H9 (cell line): ENCODE measurements around the gene PKN3. TPM values are rescaled to one million over a fixed set of nuclear protein-coding genes. Genes with fewer than 3 reads are reported as not detected.
"Not testable (repeated sequence)": the region's sequence is repeated elsewhere in the genome, so short reads cannot be mapped to it uniquely, and the experiment has no call there.

Experiments used
- DNase-seq: peaks from one replicate; pipeline ENCODE4 v3.0.0-alpha.2; 2017
- H2AFZ ChIP-seq: one replicate; pipeline ENCODE4 v1.6.1; 2013; ENCODE audit warnings: mild to moderate bottlenecking, low read length, control low read depth, moderate library complexity
- H2AK5ac ChIP-seq: 2 replicates; pipeline ENCODE4 v1.6.1; 2013; ENCODE audit warnings: low read length, control low read depth, mixed read lengths; ENCODE audit not compliant: insufficient read length
- H2BK120ac ChIP-seq: one replicate; pipeline ENCODE4 v1.6.1; 2013; ENCODE audit warnings: low read depth, mild to moderate bottlenecking, low read length, control low read depth, inconsistent platforms; ENCODE audit not compliant: poor library complexity, severe bottlenecking
- H2BK12ac ChIP-seq: 2 replicates; pipeline ENCODE4 v1.6.1; 2013; ENCODE audit warnings: low read length, control low read depth, mixed read lengths, low read depth; ENCODE audit not compliant: insufficient read length
- H2BK15ac ChIP-seq: 2 replicates; pipeline ENCODE4 v1.6.1; 2013; ENCODE audit warnings: low read depth, low read length, control low read depth
- H2BK20ac ChIP-seq: one replicate; pipeline ENCODE4 v1.6.1; 2013; ENCODE audit warnings: low read depth, mild to moderate bottlenecking, low read length, control low read depth, inconsistent platforms; ENCODE audit not compliant: poor library complexity, severe bottlenecking
- H2BK5ac ChIP-seq: 2 replicates; pipeline ENCODE4 v1.6.1; 2013; ENCODE audit warnings: low read length, control low read depth, mixed read lengths; ENCODE audit not compliant: insufficient read length
- H3K14ac ChIP-seq: 2 replicates; pipeline ENCODE4 v1.6.1; 2013; ENCODE audit warnings: low read length, control low read depth; ENCODE audit not compliant: insufficient read depth
- H3K18ac ChIP-seq: 2 replicates; pipeline ENCODE4 v1.6.1; 2013; ENCODE audit warnings: low read depth, mild to moderate bottlenecking, mixed read lengths, low read length, control low read depth; ENCODE audit not compliant: insufficient read length
- H3K23ac ChIP-seq: 2 replicates; pipeline ENCODE4 v1.6.1; 2013; ENCODE audit warnings: low read length, control low read depth, mixed read lengths, low read depth; ENCODE audit not compliant: insufficient read length
- H3K23me2 ChIP-seq: 2 replicates; pipeline ENCODE4 v1.6.1; 2013; ENCODE audit warnings: low read depth, mild to moderate bottlenecking, mixed read lengths, low read length, control low read depth; ENCODE audit not compliant: insufficient read length, poor library complexity, severe bottlenecking
- H3K27ac ChIP-seq: 2 replicates; pipeline ENCODE4 v1.5.1; 2013; ENCODE audit warnings: low read length, control low read depth, mixed read lengths, low read depth; ENCODE audit not compliant: insufficient read length
- H3K27me3 ChIP-seq: 2 replicates; pipeline ENCODE4 v1.6.1; 2013; ENCODE audit warnings: low read length, control low read depth, inconsistent platforms; ENCODE audit not compliant: insufficient read depth
- H3K4ac ChIP-seq: 2 replicates; pipeline ENCODE4 v1.6.1; 2013; ENCODE audit warnings: low read depth, mild to moderate bottlenecking, control low read depth, inconsistent platforms, low read length, moderate library complexity
- H3K4me1 ChIP-seq: 2 replicates; pipeline ENCODE4 v1.6.1; 2013; ENCODE audit warnings: low read length, control low read depth, inconsistent platforms; ENCODE audit not compliant: insufficient read depth
- H3K4me2 ChIP-seq: 2 replicates; pipeline ENCODE4 v1.6.1; 2013; ENCODE audit warnings: low read length, control low read depth, mixed read lengths; ENCODE audit not compliant: insufficient read length, insufficient read depth
- H3K56ac ChIP-seq: 2 replicates; pipeline ENCODE4 v1.6.1; 2013; ENCODE audit warnings: low read depth, mild to moderate bottlenecking, mixed read lengths, low read length, control low read depth; ENCODE audit not compliant: insufficient read length
- H3K79me1 ChIP-seq: 2 replicates; pipeline ENCODE4 v1.6.1; 2013; ENCODE audit warnings: low read depth, mild to moderate bottlenecking, moderate library complexity, low read length, control low read depth, inconsistent platforms; ENCODE audit not compliant: insufficient read depth, poor library complexity, severe bottlenecking
- H3K79me2 ChIP-seq: 2 replicates; pipeline ENCODE4 v1.6.1; 2013; ENCODE audit warnings: low read length, control low read depth, inconsistent platforms; ENCODE audit not compliant: insufficient read depth
- H3K9ac ChIP-seq: 2 replicates; pipeline ENCODE4 v1.6.1; 2013; ENCODE audit warnings: low read length, control low read depth, mixed read lengths; ENCODE audit not compliant: insufficient read length; ENCODE audit errors: extremely low read depth
- H3K9me3 ChIP-seq: one replicate; pipeline ENCODE4 v1.6.1; 2013; ENCODE audit warnings: low read depth, low read length, inconsistent platforms; ENCODE audit not compliant: control insufficient read depth
- H3T11ph ChIP-seq: one replicate; pipeline ENCODE4 v1.6.1; 2013; ENCODE audit warnings: mild to moderate bottlenecking, low read length, control low read depth, inconsistent platforms
- H4K20me1 ChIP-seq: one replicate; pipeline ENCODE4 v1.6.1; 2013; ENCODE audit not compliant: control insufficient read depth, insufficient read length, insufficient read depth
- H4K5ac ChIP-seq: 2 replicates; pipeline ENCODE4 v1.6.1; 2013; ENCODE audit warnings: low read depth, mild to moderate bottlenecking, mixed read lengths, low read length, control low read depth; ENCODE audit not compliant: insufficient read length
- H4K8ac ChIP-seq: replicated peaks from 2 replicates; pipeline ENCODE4 v1.6.1; 2013; ENCODE audit warnings: low read length, control low read depth, mixed read lengths, low read depth; ENCODE audit not compliant: insufficient read length
- H4K91ac ChIP-seq: 2 replicates; pipeline ENCODE4 v1.6.1; 2013; ENCODE audit warnings: low read depth, mild to moderate bottlenecking, moderate library complexity, mixed read lengths, low read length, control low read depth; ENCODE audit not compliant: insufficient read length
- H3K27ac Mint-ChIP-seq, 3 experiments: 2 replicates in 2 of 3; 3 replicates in 1 of 3; pipeline ENCODE4 v1.8.0; 2020 to 2021; ENCODE audit warnings: mixed read lengths in 3 of 3, mild to moderate bottlenecking in 1 of 3, moderate library complexity in 1 of 3
- H3K27me3 Mint-ChIP-seq: 2 replicates; pipeline ENCODE4 v1.8.0; 2021; ENCODE audit warnings: low read depth, mild to moderate bottlenecking, moderate library complexity, mixed read lengths
- H3K36me3 Mint-ChIP-seq, 3 experiments: 2 replicates in 2 of 3; 3 replicates in 1 of 3; pipeline ENCODE4 v1.8.0; 2020 to 2021; ENCODE audit warnings: low read depth in 3 of 3, mixed read lengths in 3 of 3; ENCODE audit not compliant: insufficient read depth in 1 of 3
- H3K4me1 Mint-ChIP-seq, 2 experiments: 2 replicates each; pipeline ENCODE4 v1.8.0; 2020; ENCODE audit warnings: mixed read lengths in 2 of 2
- H3K4me3 Mint-ChIP-seq, 2 experiments: 2 replicates in 1 of 2; 3 replicates in 1 of 2; pipeline ENCODE4 v1.8.0; 2020 to 2021; ENCODE audit warnings: mild to moderate bottlenecking in 2 of 2, mixed read lengths in 2 of 2, moderate library complexity in 1 of 2
- H3K9me3 Mint-ChIP-seq, 2 experiments: 2 replicates in 1 of 2; 3 replicates in 1 of 2; pipeline ENCODE4 v1.8.0; 2020; ENCODE audit warnings: mild to moderate bottlenecking in 2 of 2, mixed read lengths in 2 of 2, moderate library complexity in 1 of 2
- WGBS: extraction: QIAGEN DNeasy Blood & Tissue Kit; methylation state at CpG from one replicate; pipeline ENCODE4 v1.1.7; 2013; ENCODE audit warnings: missing lambda C conversion rate, low lambda C conversion rate, mixed read lengths; ENCODE audit not compliant: insufficient read length; ENCODE audit errors: extremely low coverage; 5-methylcytosine and 5-hydroxymethylcytosine counted together
- total RNA-seq: library from RNA; stranded (reverse); gene quantifications from 2 replicates; pipeline ENCODE4 v1.2.1, GENCODE V29; 2021
- TF ChIP-seq, protein P1 (sequence below): fragments of 200-600 bp; sonication (generic); conservative IDR thresholded peaks from 3 replicates; pipeline ENCODE4 v1.8.0; 2021; ENCODE audit warnings: antibody characterized with exemption, mild to moderate bottlenecking

The PKN3 gene
- total RNA-seq, 1 experiment from 2014 or later, result 25.0 TPM

DNA sequence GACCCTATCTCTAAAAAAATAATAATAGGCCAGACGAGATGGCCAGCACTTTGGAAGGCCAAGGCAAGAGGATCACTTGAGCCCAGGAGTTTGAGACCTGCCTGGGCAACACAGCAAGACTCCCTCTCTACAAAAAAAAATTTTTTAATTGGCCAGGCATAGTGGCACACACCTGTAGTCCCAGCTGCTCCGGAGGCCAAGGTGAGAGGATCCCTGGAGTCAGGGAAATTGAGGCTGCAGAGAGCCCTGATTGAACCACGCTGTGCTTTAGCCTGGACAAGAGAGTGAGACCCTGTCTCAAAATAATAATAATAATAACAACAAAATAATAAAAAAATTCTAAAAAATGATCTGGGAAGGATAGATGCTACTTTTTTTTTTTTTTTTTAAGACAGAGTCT is 44.5 kb upstream of the PKN3 start:
- Histone ChIP-seq H4K5ac (no peak overlapping the region), H3K9me3 (no peaks in the 10 kb centered on the region), H2AK5ac (no peak overlapping the region), H3K23ac (no peak overlapping the region), H3K27ac (no peak overlapping the region), H2BK15ac (no peak overlapping the region), H3K4me2 (no peak overlapping the region), H4K8ac (no peak overlapping the region), H3K4me1 (no peaks in the 10 kb centered on the region), H3K79me2 (no peaks in the 10 kb centered on the region), H3K56ac (no peak overlapping the region), H3K18ac (no peak overlapping the region), H3K23me2 (no peaks in the 10 kb centered on the region), H4K91ac (no peak overlapping the region), H3K4ac (no peak overlapping the region), H4K20me1 (no peaks in the 10 kb centered on the region), H2BK5ac (no peak overlapping the region), H2BK20ac (no peak overlapping the region), H3K9ac (no peak overlapping the region), H3T11ph (no peak overlapping the region), H3K27me3 (no peaks in the 10 kb centered on the region), H2BK120ac (no peak overlapping the region), H3K79me1 (no peaks in the 10 kb centered on the region), H3K14ac (no peak overlapping the region), H2AFZ (no peak overlapping the region), H2BK12ac (no peak overlapping the region)
- Mint-ChIP-seq H3K4me3 (peak overlapping the region in 1 of 2 experiments; percentile 90; a peak in 1 of 5 replicates), H3K9me3 (no peaks in the 10 kb centered on the region), H3K36me3 (peaks cover 7 to 9% (median 9%) of the 10 kb centered on the region in 3 experiments; a peak in 5 of 7 replicates), H3K27me3 (no peaks in the 10 kb centered on the region), H3K27ac (peak overlapping the region in 1 of 3 experiments; percentile 100; a peak in 2 of 7 replicates), H3K4me1 (peaks cover 3 to 10% of the 10 kb centered on the region in 2 experiments; a peak in 2 of 4 replicates)
- WGBS, result no CpG with 5 or more reads among the region's 3 CpGs
- DNase-seq, result no peak
- TF ChIP-seq, protein P1, sequence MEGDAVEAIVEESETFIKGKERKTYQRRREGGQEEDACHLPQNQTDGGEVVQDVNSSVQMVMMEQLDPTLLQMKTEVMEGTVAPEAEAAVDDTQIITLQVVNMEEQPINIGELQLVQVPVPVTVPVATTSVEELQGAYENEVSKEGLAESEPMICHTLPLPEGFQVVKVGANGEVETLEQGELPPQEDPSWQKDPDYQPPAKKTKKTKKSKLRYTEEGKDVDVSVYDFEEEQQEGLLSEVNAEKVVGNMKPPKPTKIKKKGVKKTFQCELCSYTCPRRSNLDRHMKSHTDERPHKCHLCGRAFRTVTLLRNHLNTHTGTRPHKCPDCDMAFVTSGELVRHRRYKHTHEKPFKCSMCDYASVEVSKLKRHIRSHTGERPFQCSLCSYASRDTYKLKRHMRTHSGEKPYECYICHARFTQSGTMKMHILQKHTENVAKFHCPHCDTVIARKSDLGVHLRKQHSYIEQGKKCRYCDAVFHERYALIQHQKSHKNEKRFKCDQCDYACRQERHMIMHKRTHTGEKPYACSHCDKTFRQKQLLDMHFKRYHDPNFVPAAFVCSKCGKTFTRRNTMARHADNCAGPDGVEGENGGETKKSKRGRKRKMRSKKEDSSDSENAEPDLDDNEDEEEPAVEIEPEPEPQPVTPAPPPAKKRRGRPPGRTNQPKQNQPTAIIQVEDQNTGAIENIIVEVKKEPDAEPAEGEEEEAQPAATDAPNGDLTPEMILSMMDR, result no peak

DNA sequence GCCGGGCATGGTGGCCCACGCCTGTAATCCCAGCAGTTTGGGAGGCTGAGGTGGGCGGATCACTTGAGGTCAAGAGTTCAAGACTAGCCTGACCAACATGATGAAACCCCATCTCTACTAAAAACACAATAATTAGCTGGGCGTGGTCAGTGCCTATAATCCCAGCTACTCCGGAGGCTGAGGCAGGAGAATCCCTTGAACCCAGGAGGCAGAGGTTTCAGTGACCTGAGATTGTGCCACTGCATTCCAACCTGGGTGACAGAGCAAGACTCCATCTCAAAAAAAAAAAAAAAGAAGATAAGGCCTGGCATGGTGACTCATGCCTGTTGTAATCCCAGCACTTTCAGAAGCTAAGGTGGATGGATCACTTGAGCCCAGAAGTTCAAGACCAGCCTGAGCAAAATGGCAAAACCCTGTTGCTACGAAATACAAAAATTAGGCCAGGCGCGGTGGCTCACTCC is 35.8 kb upstream of the PKN3 start:
- H3K23me2 ChIP-seq, H3T11ph ChIP-seq, H2BK12ac ChIP-seq, H4K91ac ChIP-seq, H3K79me1 ChIP-seq, H3K27me3 Mint-ChIP-seq, H3K56ac ChIP-seq, H3K9me3 Mint-ChIP-seq, H4K5ac ChIP-seq, H2AK5ac ChIP-seq, H2BK20ac ChIP-seq, H3K79me2 ChIP-seq, H3K9me3 ChIP-seq, H4K8ac ChIP-seq, H2BK5ac ChIP-seq, H3K36me3 Mint-ChIP-seq, H3K4me3 Mint-ChIP-seq, H3K27me3 ChIP-seq, H3K18ac ChIP-seq, H3K14ac ChIP-seq, H3K9ac ChIP-seq, H3K27ac Mint-ChIP-seq, H3K4me1 Mint-ChIP-seq, H3K4me1 ChIP-seq, H2BK15ac ChIP-seq, H3K4me2 ChIP-seq, H3K4ac ChIP-seq, H4K20me1 ChIP-seq, H3K23ac ChIP-seq, DNase-seq, H2AFZ ChIP-seq, H2BK120ac ChIP-seq, H3K27ac ChIP-seq: not testable (repeated sequence)
- WGBS, result no CpG with 5 or more reads among the region's 8 CpGs
